CD8-positive, alpha-beta memory T cell (primary cell): ENCODE data around the gene SCD. TPM values are rescaled to one million over a fixed set of nuclear protein-coding genes. Genes with fewer than 3 reads are reported as not detected.

Source experiments
- CTCF ChIA-PET: fragments of 350-600 bp; sonication (Branson Sonifier 250); formaldehyde crosslinking; loops from one replicate; lab custom pipeline; 2021; ENCODE audit warnings: antibody characterized with exemption; lab: Charles Lee
- POLR2A ChIA-PET: fragments of 350-600 bp; sonication (Branson Sonifier 250); formaldehyde crosslinking; loops from one replicate; lab custom pipeline; 2021; ENCODE audit warnings: antibody characterized with exemption; lab: Charles Lee
- DNase-seq, 5 donors: peaks; one replicate each; pipeline versions ENCODE4 v3.0.0 to v3.0.0-alpha.2; 2020 to 2022; ENCODE audit warnings: mixed read lengths in 1 of 5
- H3K27ac ChIP-seq: one replicate; pipeline ENCODE4 v1.7.0; 2013; ENCODE audit warnings: low read depth, mild to moderate bottlenecking, low read length, moderate library complexity
- H3K27me3 ChIP-seq: 2 replicates; pipeline ENCODE4 v1.7.0; 2013; ENCODE audit warnings: low read length, mild to moderate bottlenecking; ENCODE audit not compliant: insufficient read depth, poor library complexity, severe bottlenecking
- H3K36me3 ChIP-seq: 2 replicates; pipeline ENCODE4 v1.7.0; 2013; ENCODE audit warnings: mild to moderate bottlenecking, low read length, moderate library complexity; ENCODE audit not compliant: insufficient read depth
- H3K4me1 ChIP-seq: 2 replicates; pipeline ENCODE4 v1.7.0; 2013; ENCODE audit warnings: mild to moderate bottlenecking, low read length, moderate library complexity; ENCODE audit not compliant: insufficient read depth
- H3K4me3 ChIP-seq: 2 replicates; pipeline ENCODE4 v1.7.0; 2013; ENCODE audit warnings: mild to moderate bottlenecking, low read length
- H3K9me3 ChIP-seq: 2 replicates; pipeline ENCODE4 v1.7.0; 2013; ENCODE audit warnings: mild to moderate bottlenecking, low read length
- H3K27ac Mint-ChIP-seq, 8 donors: one replicate each; pipeline ENCODE4 v1.8.0; 2020 to 2021; ENCODE audit warnings: mixed read lengths in 8 of 8, mild to moderate bottlenecking in 6 of 8, inconsistent platforms in 3 of 8, moderate library complexity in 3 of 8
- H3K27me3 Mint-ChIP-seq, 2 donors: one replicate each; pipeline ENCODE4 v1.8.0; 2020 to 2021; ENCODE audit warnings: mixed read lengths in 2 of 2, mild to moderate bottlenecking in 1 of 2, moderate library complexity in 1 of 2
- H3K36me3 Mint-ChIP-seq, 3 donors: one replicate each; pipeline ENCODE4 v1.8.0; 2020 to 2021; ENCODE audit warnings: mixed read lengths in 3 of 3, inconsistent platforms in 1 of 3, mild to moderate bottlenecking in 1 of 3
- H3K4me1 Mint-ChIP-seq, 3 donors: one replicate each; pipeline ENCODE4 v1.8.0; 2020 to 2021; ENCODE audit warnings: mixed read lengths in 3 of 3, inconsistent platforms in 1 of 3, mild to moderate bottlenecking in 1 of 3
- H3K4me3 Mint-ChIP-seq, 7 donors: one replicate each; pipeline ENCODE4 v1.8.0; 2020 to 2021; ENCODE audit warnings: mixed read lengths in 7 of 7, mild to moderate bottlenecking in 6 of 7, moderate library complexity in 4 of 7, inconsistent platforms in 2 of 7
- H3K9me3 Mint-ChIP-seq, 5 donors: one replicate each; pipeline ENCODE4 v1.8.0; 2020 to 2022; ENCODE audit warnings: mixed read lengths in 5 of 5, mild to moderate bottlenecking in 3 of 5, moderate library complexity in 2 of 5, inconsistent platforms in 1 of 5
- polyA plus RNA-seq: library from polyadenylated mRNA; unstranded; fragments of 300-500 nt; fragmentation: Illumina TruSeq; gene quantifications from one replicate; pipeline ENCODE4 v1.2.3, GENCODE V29; 2021
- total RNA-seq, 2 experiments: library from RNA; stranded (reverse); gene quantifications; one replicate each; pipeline ENCODE4 v1.2.3, GENCODE V29; 2021

SCD gene
- total and polyA plus RNA-seq, 3 experiments from 2014 or later: 5.1 to 45.3 (median 43.9) TPM

GRCh38 chr10:100403734-100404133 lies 56.7 kb downstream of the SCD start:
- no peak overlapping the region for H3K27ac Mint-ChIP-seq
- H3K4me3 ChIP-seq: no peak overlapping the region
- H3K4me1 ChIP-seq: no peaks in the 10 kb centered on the region
- no peaks in the 10 kb centered on the region for H3K9me3 Mint-ChIP-seq
- peaks cover 2 to 11% of the 10 kb centered on the region in 2 donors for H3K27me3 Mint-ChIP-seq
- POLR2A ChIA-PET: no interaction called here
- no peaks in the 10 kb centered on the region for H3K4me1 Mint-ChIP-seq
- no peaks in the 10 kb centered on the region for H3K9me3 ChIP-seq
- no peaks in the 10 kb centered on the region for H3K36me3 Mint-ChIP-seq
- CTCF ChIA-PET: no interaction called here
- H3K36me3 ChIP-seq: no peaks in the 10 kb centered on the region
- H3K27ac ChIP-seq: no peak overlapping the region
- no peaks in the 10 kb centered on the region for H3K27me3 ChIP-seq
- H3K4me3 Mint-ChIP-seq: no peak overlapping the region
- no peak for DNase-seq

GRCh38 chr10:100413173-100413572 lies 66.1 kb downstream of the SCD start:
- Mint-ChIP-seq H3K27ac (no peak overlapping the region), H3K27me3 (peaks cover 5 to 12% of the 10 kb centered on the region in 2 donors), H3K4me3 (no peak overlapping the region), H3K36me3 (no peaks in the 10 kb centered on the region), H3K4me1 (no peaks in the 10 kb centered on the region), H3K9me3 (peaks cover 0 to 2% (median 0%) of the 10 kb centered on the region in 5 donors)
- no peak overlapping the region for H3K27ac ChIP-seq
- no peaks in the 10 kb centered on the region for H3K36me3 ChIP-seq
- ChIA-PET CTCF (no interaction called here), POLR2A (no interaction called here)
- no peaks in the 10 kb centered on the region for H3K4me1 ChIP-seq
- H3K27me3 ChIP-seq: no peaks in the 10 kb centered on the region
- H3K4me3 ChIP-seq: no peak overlapping the region
- DNase-seq: no peak
- no peaks in the 10 kb centered on the region for H3K9me3 ChIP-seq

Other genes starting within 250 kb of the SCD start
- gene ERLIN1, start 161.2 kb upstream of the SCD start, total RNA-seq: 10 to 100 TPM; 26.9 to 27.7 TPM
- gene ERLIN1, start 161.2 kb upstream of the SCD start, polyA plus RNA-seq: 11.8 TPM
- gene CHUK, start 117.6 kb upstream of the SCD start, total RNA-seq: 10 to 100 TPM; 41.1 to 41.4 TPM
- 17.4 TPM for gene CHUK, start 117.6 kb upstream of the SCD start, polyA plus RNA-seq
- 10 to 100 TPM; 45.7 to 48.5 TPM for gene CWF19L1, start 79.6 kb upstream of the SCD start, total RNA-seq
- 29.9 TPM for gene CWF19L1, start 79.6 kb upstream of the SCD start, polyA plus RNA-seq
- gene BLOC1S2, start 60.6 kb upstream of the SCD start, total RNA-seq: 10 to 100 TPM; 69.7 to 73.2 TPM
- gene BLOC1S2, start 60.6 kb upstream of the SCD start, polyA plus RNA-seq: 74.6 TPM
- not detected for gene PKD2L1, start 17.0 kb upstream of the SCD start, total RNA-seq
- not detected for gene PKD2L1, start 17.0 kb upstream of the SCD start, polyA plus RNA-seq
- gene WNT8B, start 115.8 kb downstream of the SCD start, total RNA-seq: not detected
- not detected for gene WNT8B, start 115.8 kb downstream of the SCD start, polyA plus RNA-seq
- gene SEC31B, start 172.6 kb downstream of the SCD start, total RNA-seq: 10 to 100 TPM; 15.4 to 15.8 TPM
- gene SEC31B, start 172.6 kb downstream of the SCD start, polyA plus RNA-seq: 2.3 TPM
- 100 to 1,000 TPM; 242 to 246 TPM for gene NDUFB8, start 182.6 kb downstream of the SCD start, total RNA-seq
- 488 TPM for gene NDUFB8, start 182.6 kb downstream of the SCD start, polyA plus RNA-seq
- gene HIF1AN, start 188.7 kb downstream of the SCD start, total RNA-seq: 10 to 100 TPM; 48.6 to 52.8 TPM
- gene HIF1AN, start 188.7 kb downstream of the SCD start, polyA plus RNA-seq: 29.7 TPM